ENCODE data around the gene ADCY2.

ADCY2 gene

DNA sequence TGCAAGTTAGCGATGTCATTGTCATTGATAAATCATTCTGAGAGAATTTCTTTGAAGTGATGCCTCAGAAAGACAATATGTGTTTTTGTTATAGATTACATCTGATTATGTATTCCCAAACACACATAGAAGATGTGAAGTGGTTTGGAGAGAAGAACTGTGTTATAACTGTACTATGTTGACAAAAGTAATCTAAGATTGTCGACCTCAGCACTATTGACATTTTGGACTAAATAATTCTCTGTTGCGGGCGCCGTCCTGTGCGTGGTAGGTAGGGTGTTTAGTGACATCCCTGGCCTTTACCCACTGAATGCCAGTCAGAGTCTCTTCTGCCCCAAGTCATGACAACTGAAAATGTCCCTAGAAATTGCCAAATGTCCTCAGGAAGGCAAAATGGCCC lies 377.2 kb downstream of the ADCY2 start:
- Histone ChIP-seq H3K27ac (ENCODE audit: low read depth, low read length) (no peak overlapping the region), H3K4me3 (ENCODE audit: low read depth in 1 of 2, low read length in 2 of 2) (no peak overlapping the region), H3K9ac (ENCODE audit: low read length) (no peak overlapping the region), H3K9me3 (ENCODE audit: low read length) (no peaks in the 10 kb centered on the region), H3K4me1 (ENCODE audit: insufficient read depth, low read length) (no peaks in the 10 kb centered on the region), H3K27me3 (ENCODE audit: control insufficient read depth in 1 of 2, insufficient read depth in 2 of 2, low read length in 2 of 2) (no peaks in the 10 kb centered on the region), H3K36me3 (ENCODE audit: insufficient read depth, low read length) (no peaks in the 10 kb centered on the region)

DNA sequence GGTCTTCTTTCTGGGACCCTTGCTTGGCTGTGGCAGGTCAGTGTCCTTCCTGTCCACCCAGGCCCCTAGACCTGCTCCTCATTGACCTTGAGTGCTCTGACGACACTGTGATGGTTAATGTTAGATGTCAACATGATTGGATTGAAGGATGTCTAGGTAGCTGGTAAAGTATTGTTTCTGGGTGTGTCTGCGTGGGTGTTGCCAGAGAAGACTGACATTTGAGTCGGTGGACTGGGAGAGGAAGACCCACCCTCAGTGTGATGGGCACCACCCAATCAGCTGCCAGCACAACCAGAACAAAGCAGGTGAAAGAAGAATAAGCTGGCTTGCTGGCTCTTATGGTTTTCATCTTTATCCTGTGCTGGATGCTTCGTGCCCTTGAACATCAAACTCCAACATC lies 380.5 kb downstream of the ADCY2 start:
- H3K9ac ChIP-seq (ENCODE audit: low read length): no peak overlapping the region
- H3K27me3 ChIP-seq (ENCODE audit: control insufficient read depth in 1 of 2, insufficient read depth in 2 of 2, low read length in 2 of 2): no peaks in the 10 kb centered on the region
- no peak overlapping the region for H3K27ac ChIP-seq (ENCODE audit: low read depth, low read length)
- no peaks in the 10 kb centered on the region for H3K4me1 ChIP-seq (ENCODE audit: insufficient read depth, low read length)
- no peak overlapping the region for H3K4me3 ChIP-seq (ENCODE audit: low read depth in 1 of 2, low read length in 2 of 2)
- no peaks in the 10 kb centered on the region for H3K9me3 ChIP-seq (ENCODE audit: low read length)
- H3K36me3 ChIP-seq (ENCODE audit: insufficient read depth, low read length): no peaks in the 10 kb centered on the region

- H3K4me3 ChIP-seq (ENCODE audit: low read depth in 1 of 2, low read length in 2 of 2): no peak overlapping the region
- no peaks in the 10 kb centered on the region for H3K4me1 ChIP-seq (ENCODE audit: insufficient read depth, low read length)
Measured at GRCh38 chr5:7779019-7780005, 383.4 kb downstream of the ADCY2 start.

DNA sequence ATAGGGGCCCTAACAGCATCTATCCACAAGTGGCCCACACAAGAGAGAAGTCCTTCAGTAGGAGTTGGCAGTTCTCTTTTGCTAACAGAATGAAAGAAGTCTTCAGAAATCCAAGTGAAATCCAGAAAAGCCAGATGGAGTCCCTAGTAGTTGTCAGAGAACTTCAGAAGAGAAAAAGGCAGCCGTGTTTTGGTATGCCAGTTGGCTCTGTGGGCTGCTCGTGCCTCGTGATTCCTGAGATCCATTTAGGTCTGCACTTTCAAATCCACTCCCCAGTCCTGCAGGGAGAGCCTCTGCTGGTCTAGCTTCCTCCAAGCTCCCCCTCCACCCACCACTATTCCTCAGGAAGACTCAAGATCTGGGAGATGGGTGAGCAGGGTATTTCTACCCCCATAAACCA lies 386.0 kb downstream of the ADCY2 start:
- Histone ChIP-seq H3K27me3 (ENCODE audit: control insufficient read depth in 1 of 2, insufficient read depth in 2 of 2, low read length in 2 of 2) (no peaks in the 10 kb centered on the region), H3K9ac (ENCODE audit: low read length) (no peak overlapping the region), H3K9me3 (ENCODE audit: low read length) (no peaks in the 10 kb centered on the region), H3K36me3 (ENCODE audit: insufficient read depth, low read length) (no peaks in the 10 kb centered on the region), H3K4me1 (ENCODE audit: insufficient read depth, low read length) (peaks cover 7% of the 10 kb centered on the region), H3K27ac (ENCODE audit: low read depth, low read length) (no peak overlapping the region), H3K4me3 (ENCODE audit: low read depth in 1 of 2, low read length in 2 of 2) (no peak overlapping the region)

More at GRCh38 chr5:7779019-7780005, 383.4 kb downstream of the ADCY2 start:
- H3K36me3 ChIP-seq (ENCODE audit: insufficient read depth, low read length): no peaks in the 10 kb centered on the region
- no peaks in the 10 kb centered on the region for H3K9me3 ChIP-seq (ENCODE audit: low read length)
- H3K9ac ChIP-seq (ENCODE audit: low read length): no peak overlapping the region
- H3K27me3 ChIP-seq (ENCODE audit: control insufficient read depth in 1 of 2, insufficient read depth in 2 of 2, low read length in 2 of 2): no peaks in the 10 kb centered on the region
- no peak overlapping the region for H3K27ac ChIP-seq (ENCODE audit: low read depth, low read length)

DNA sequence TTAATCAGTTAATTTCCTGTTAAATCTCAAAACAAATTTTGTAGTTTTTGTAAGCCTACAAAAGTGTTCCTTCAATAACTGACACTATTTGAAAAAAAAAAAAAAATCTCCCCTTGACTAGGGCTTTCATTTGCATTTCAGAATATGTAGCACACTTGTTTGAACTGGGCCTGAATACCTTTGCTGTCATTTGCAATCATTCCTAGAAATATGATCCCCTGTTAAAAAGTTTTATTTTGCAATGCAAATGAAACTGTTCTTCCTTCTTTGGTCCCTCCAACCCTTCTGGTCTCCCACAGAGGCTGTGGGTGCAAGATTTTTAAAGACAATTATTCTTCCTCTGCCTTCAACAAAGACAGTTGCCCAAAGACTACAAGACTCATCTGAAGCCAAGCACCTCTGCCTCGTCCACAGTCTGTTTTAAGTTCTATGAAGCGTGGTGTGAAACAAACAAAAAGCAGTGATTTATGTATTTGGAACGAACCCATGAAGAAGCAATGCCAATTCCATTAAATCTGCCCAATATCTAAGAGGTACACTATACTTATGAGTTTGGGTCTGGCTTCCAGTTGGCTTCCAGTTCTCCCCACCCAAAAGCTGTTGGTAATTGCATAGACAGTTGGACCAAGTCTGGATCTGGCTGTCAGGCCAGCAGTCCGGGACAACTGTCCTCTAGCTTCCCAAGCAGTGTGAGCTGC lies 388.9 kb downstream of the ADCY2 start:
- Histone ChIP-seq H3K4me3 (ENCODE audit: low read depth in 1 of 2, low read length in 2 of 2) (no peak overlapping the region), H3K27ac (ENCODE audit: low read depth, low read length) (no peak overlapping the region), H3K4me1 (ENCODE audit: insufficient read depth, low read length) (peaks cover 7% of the 10 kb centered on the region), H3K9me3 (ENCODE audit: low read length) (no peaks in the 10 kb centered on the region), H3K36me3 (ENCODE audit: insufficient read depth, low read length) (no peaks in the 10 kb centered on the region), H3K27me3 (ENCODE audit: control insufficient read depth in 1 of 2, insufficient read depth in 2 of 2, low read length in 2 of 2) (no peaks in the 10 kb centered on the region), H3K9ac (ENCODE audit: low read length) (no peak overlapping the region)

GRCh38 chr5:7787770-7788169 lies 391.8 kb downstream of the ADCY2 start:
- no peak overlapping the region for H3K9ac ChIP-seq (ENCODE audit: low read length)
- no peaks in the 10 kb centered on the region for H3K27me3 ChIP-seq (ENCODE audit: control insufficient read depth in 1 of 2, insufficient read depth in 2 of 2, low read length in 2 of 2)
- no peaks in the 10 kb centered on the region for H3K9me3 ChIP-seq (ENCODE audit: low read length)
- H3K27ac ChIP-seq (ENCODE audit: low read depth, low read length): no peak overlapping the region
- no peak overlapping the region for H3K4me3 ChIP-seq (ENCODE audit: low read depth in 1 of 2, low read length in 2 of 2)
- H3K36me3 ChIP-seq (ENCODE audit: insufficient read depth, low read length): no peaks in the 10 kb centered on the region
- H3K4me1 ChIP-seq (ENCODE audit: insufficient read depth, low read length): peaks cover 7% of the 10 kb centered on the region

- H3K27me3 ChIP-seq (ENCODE audit: control insufficient read depth in 1 of 2, insufficient read depth in 2 of 2, low read length in 2 of 2): no peaks in the 10 kb centered on the region
- no peaks in the 10 kb centered on the region for H3K9me3 ChIP-seq (ENCODE audit: low read length)
- no peak overlapping the region for H3K27ac ChIP-seq (ENCODE audit: low read depth, low read length)
- no peaks in the 10 kb centered on the region for H3K36me3 ChIP-seq (ENCODE audit: insufficient read depth, low read length)
- peaks cover 7% of the 10 kb centered on the region for H3K4me1 ChIP-seq (ENCODE audit: insufficient read depth, low read length)
- no peak overlapping the region for H3K4me3 ChIP-seq (ENCODE audit: low read depth in 1 of 2, low read length in 2 of 2)
- no peak overlapping the region for H3K9ac ChIP-seq (ENCODE audit: low read length)
Measured at GRCh38 chr5:7789567-7789966, 393.6 kb downstream of the ADCY2 start.

GRCh38 chr5:7793895-7794294 lies 398.0 kb downstream of the ADCY2 start:
- Histone ChIP-seq H3K27ac (ENCODE audit: low read depth, low read length) (no peak overlapping the region), H3K4me3 (ENCODE audit: low read depth in 1 of 2, low read length in 2 of 2) (no peak overlapping the region), H3K9me3 (ENCODE audit: low read length) (no peaks in the 10 kb centered on the region), H3K4me1 (ENCODE audit: insufficient read depth, low read length) (no peaks in the 10 kb centered on the region), H3K36me3 (ENCODE audit: insufficient read depth, low read length) (no peaks in the 10 kb centered on the region), H3K27me3 (ENCODE audit: control insufficient read depth in 1 of 2, insufficient read depth in 2 of 2, low read length in 2 of 2) (no peaks in the 10 kb centered on the region), H3K9ac (ENCODE audit: low read length) (no peak overlapping the region)

- no peaks in the 10 kb centered on the region for H3K9me3 ChIP-seq (ENCODE audit: low read length)
- H3K4me3 ChIP-seq (ENCODE audit: low read depth in 1 of 2, low read length in 2 of 2): no peak overlapping the region
- H3K9ac ChIP-seq (ENCODE audit: low read length): no peak overlapping the region
- H3K27ac ChIP-seq (ENCODE audit: low read depth, low read length): no peak overlapping the region
- H3K4me1 ChIP-seq (ENCODE audit: insufficient read depth, low read length): no peaks in the 10 kb centered on the region
- no peaks in the 10 kb centered on the region for H3K36me3 ChIP-seq (ENCODE audit: insufficient read depth, low read length)
- H3K27me3 ChIP-seq (ENCODE audit: control insufficient read depth in 1 of 2, insufficient read depth in 2 of 2, low read length in 2 of 2): no peaks in the 10 kb centered on the region
Measured at GRCh38 chr5:7794311-7794710, 398.4 kb downstream of the ADCY2 start.

DNA sequence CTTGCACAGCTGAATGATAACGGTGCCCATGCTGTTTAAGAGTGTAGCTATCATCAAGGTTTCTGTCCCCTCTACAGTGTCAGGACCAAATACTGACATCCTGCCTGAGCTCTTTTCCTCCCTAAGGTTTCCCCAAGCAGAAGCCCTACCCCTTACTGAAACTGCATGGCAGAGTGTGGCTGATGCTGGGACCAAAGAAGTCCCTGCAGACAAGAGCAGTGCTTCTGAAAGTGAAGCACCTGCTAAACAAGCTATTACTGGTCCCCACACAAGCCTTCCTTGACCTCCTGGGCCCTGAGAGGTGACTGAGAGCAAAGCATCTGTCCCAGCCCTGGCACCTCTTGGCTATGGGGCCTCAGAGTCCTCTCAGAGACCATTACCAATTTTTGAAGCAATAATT lies 398.9 kb downstream of the ADCY2 start:
- Histone ChIP-seq H3K4me3 (ENCODE audit: low read depth in 1 of 2, low read length in 2 of 2) (no peak overlapping the region), H3K4me1 (ENCODE audit: insufficient read depth, low read length) (no peaks in the 10 kb centered on the region), H3K9me3 (ENCODE audit: low read length) (no peaks in the 10 kb centered on the region), H3K9ac (ENCODE audit: low read length) (no peak overlapping the region), H3K36me3 (ENCODE audit: insufficient read depth, low read length) (no peaks in the 10 kb centered on the region), H3K27ac (ENCODE audit: low read depth, low read length) (no peak overlapping the region), H3K27me3 (ENCODE audit: control insufficient read depth in 1 of 2, insufficient read depth in 2 of 2, low read length in 2 of 2) (no peaks in the 10 kb centered on the region)

DNA sequence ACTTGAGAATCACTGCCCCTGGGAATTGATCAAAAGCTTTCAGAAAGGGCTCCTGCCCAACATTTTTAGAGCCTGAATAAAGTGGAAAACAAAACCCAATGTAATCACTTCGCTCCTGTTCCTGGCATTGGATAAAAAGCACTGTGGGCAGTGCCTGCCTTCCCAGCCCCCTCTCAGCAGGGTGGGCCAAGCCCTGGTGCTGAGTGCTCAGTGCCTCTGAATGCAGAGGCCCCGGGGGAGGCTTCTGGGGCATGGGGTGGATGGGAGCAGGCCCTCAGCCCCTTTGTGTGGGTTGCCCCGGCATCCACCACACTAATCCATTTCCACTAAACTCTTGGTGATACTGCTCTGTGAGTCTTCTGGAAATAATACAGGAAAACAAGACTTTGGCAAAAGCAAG lies 399.4 kb downstream of the ADCY2 start:
- Histone ChIP-seq H3K27ac (ENCODE audit: low read depth, low read length) (no peak overlapping the region), H3K4me1 (ENCODE audit: insufficient read depth, low read length) (no peaks in the 10 kb centered on the region), H3K27me3 (ENCODE audit: control insufficient read depth in 1 of 2, insufficient read depth in 2 of 2, low read length in 2 of 2) (no peaks in the 10 kb centered on the region), H3K36me3 (ENCODE audit: insufficient read depth, low read length) (no peaks in the 10 kb centered on the region), H3K9me3 (ENCODE audit: low read length) (no peaks in the 10 kb centered on the region), H3K4me3 (ENCODE audit: low read depth in 1 of 2, low read length in 2 of 2) (no peak overlapping the region), H3K9ac (ENCODE audit: low read length) (no peak overlapping the region)
